ENCODE results near the gene GP1BB.
"Not testable (repeated sequence)": the region's sequence is repeated elsewhere in the genome, so short reads cannot be mapped to it uniquely, and the experiment has no call there.

Gene GP1BB

DNA sequence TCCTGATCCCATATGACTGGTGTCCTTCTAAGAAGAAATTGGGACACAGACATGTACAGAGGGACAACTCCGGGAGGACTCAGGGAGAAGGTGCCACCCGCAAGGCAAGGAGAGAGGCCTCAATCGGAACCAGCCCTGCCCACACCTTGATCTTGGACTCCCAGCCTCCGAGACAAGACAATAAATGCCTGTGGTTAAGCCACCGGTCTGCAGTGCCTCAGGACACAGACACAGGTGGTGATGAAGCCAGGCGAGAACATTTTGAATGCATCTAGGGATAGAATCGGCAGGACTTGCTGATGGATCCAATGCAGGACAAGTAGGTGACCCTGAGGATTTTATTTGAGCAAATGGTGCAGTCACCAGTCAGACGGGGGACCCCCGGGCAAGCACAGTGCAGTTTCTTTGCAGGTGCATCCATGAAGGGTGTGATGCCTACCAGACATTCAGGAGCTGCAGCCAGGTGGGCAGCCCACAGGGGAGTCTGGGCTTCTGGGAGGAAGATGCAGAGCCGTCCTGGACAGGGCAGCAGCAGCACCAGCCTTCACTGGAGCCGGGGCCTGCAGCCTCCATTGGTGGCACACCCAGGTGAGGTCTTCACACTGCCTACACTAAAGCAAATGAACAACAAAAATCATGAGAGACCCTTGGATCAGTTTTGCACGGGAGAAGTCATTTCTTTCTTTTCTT lies 29.2 kb upstream of the GP1BB start:
- Histone ChIP-seq H3K4me3 (ENCODE audit: insufficient read depth, low read depth, low read length) (no peak overlapping the region), H3K9me3 (ENCODE audit: control insufficient read depth, low read length) (no peaks in the 10 kb centered on the region), H3K27me3 (ENCODE audit: control insufficient read depth, insufficient read depth, low read length, poor library complexity, severe bottlenecking) (no peaks in the 10 kb centered on the region), H3K27ac (ENCODE audit: insufficient read depth, low read depth, low read length, poor library complexity, severe bottlenecking) (no peak overlapping the region), H3K4me1 (ENCODE audit: control insufficient read depth, insufficient read depth, low read length) (peaks cover 8% of the 10 kb centered on the region), H3K36me3 (ENCODE audit: control insufficient read depth, insufficient read depth, low read length) (no peaks in the 10 kb centered on the region)
- 90 to 91% methylated on average over 12 of the region's 12 CpGs for WGBS, 2 experiments

DNA sequence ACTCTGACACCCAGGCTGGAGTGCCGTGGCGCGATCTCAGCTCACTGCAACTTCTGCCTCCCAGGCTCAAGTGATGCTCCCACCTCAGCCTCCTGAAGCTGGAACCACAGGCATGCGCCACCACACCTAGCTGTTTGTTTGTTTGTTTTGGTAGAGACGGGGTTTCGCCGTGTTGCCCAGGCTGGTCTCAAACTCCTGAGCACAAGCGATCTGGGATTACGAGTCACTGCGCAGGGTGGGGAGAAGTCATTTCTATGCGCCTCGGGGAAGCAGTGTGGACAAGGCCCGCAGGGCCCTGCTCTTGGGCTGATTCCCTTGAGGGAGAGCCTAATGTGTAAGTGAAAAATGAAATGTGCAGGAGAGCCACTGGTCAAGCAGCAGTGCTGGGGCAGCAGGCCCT lies 28.6 kb upstream of the GP1BB start:
- Histone ChIP-seq H3K27me3 (ENCODE audit: control insufficient read depth, insufficient read depth, low read length, poor library complexity, severe bottlenecking) (no peaks in the 10 kb centered on the region), H3K9me3 (ENCODE audit: control insufficient read depth, low read length) (no peaks in the 10 kb centered on the region), H3K27ac (ENCODE audit: insufficient read depth, low read depth, low read length, poor library complexity, severe bottlenecking) (no peak overlapping the region), H3K4me3 (ENCODE audit: insufficient read depth, low read depth, low read length) (no peak overlapping the region), H3K36me3 (ENCODE audit: control insufficient read depth, insufficient read depth, low read length) (no peaks in the 10 kb centered on the region), H3K4me1 (ENCODE audit: control insufficient read depth, insufficient read depth, low read length) (peaks cover 8% of the 10 kb centered on the region)
- 84 to 89% methylated on average over 13 of the region's 13 CpGs for WGBS, 2 experiments

DNA sequence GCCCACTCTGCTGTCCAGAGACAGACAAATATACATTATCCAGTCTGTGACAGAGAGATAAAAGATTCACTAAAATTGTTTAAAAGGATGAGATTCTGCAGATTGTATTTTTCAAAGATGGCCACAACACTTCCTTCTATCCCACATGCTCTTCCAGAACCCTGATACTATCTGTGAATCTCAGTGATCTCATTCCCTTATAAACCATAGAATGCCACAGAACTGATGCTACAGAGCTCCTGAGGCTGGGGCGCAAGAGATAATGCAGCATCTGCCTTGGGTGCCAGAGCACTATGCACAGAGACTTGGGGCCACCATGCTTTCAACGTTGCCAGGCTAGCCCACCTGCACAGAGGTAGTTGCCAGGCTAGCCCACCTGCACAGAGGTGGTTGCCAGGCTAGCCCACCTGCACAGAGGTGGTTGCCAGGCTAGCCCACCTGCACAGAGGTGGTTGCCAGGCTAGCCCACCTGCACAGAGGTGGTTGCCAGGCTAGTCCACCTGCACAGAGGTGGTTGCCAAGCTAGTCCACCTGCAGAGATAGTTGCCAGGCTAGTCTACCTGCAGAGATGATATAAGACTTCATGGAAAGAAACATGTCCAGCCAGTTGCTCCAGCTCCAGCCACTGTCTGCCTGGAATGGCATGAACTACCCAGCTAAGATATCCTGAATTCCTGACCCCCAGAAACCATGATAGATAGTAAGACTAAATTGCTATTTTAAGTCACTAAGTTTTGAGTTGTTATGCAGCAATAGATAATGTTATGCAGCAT lies 26.6 kb upstream of the GP1BB start:
- 90 to 93% methylated on average over 2 of the region's 2 CpGs for WGBS, 2 experiments
- H3K27ac ChIP-seq (ENCODE audit: insufficient read depth, low read depth, low read length, poor library complexity, severe bottlenecking) = no peak overlapping the region

DNA sequence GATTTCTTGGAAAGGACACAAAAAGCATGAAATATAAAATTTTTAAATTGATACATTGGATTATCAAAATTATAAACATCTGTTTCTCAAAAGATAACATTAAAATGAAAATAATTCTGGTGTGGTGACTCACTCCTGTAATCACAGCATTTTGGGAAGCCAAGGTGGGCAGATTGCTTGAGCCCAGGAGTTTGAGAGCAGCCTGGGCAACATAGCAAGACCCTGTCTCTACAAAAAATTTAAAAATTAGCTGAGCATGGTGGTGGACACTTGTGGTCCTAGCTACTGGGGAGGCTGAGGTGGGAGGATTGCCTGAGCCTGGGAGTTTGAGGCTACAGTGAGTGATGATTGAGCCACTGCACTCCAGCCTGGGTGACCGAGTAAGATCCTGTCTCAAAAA lies 25.5 kb upstream of the GP1BB start:
- 93 to 100% methylated on average over 1 of the region's 1 CpG for WGBS, 2 experiments
- not testable (repeated sequence) for H3K9me3 ChIP-seq (ENCODE audit: control insufficient read depth, low read length); H3K27me3 ChIP-seq (ENCODE audit: control insufficient read depth, insufficient read depth, low read length, poor library complexity, severe bottlenecking)

More for the DNA sequence above, 26.6 kb upstream of the GP1BB start:
- H3K4me3 ChIP-seq (ENCODE audit: insufficient read depth, low read depth, low read length) = no peak overlapping the region
- H3K4me1 ChIP-seq (ENCODE audit: control insufficient read depth, insufficient read depth, low read length) = peaks cover under 1% of the 10 kb centered on the region
- H3K27me3 ChIP-seq (ENCODE audit: control insufficient read depth, insufficient read depth, low read length, poor library complexity, severe bottlenecking) = no peaks in the 10 kb centered on the region
- no peaks in the 10 kb centered on the region for H3K36me3 ChIP-seq (ENCODE audit: control insufficient read depth, insufficient read depth, low read length)
- no peaks in the 10 kb centered on the region for H3K9me3 ChIP-seq (ENCODE audit: control insufficient read depth, low read length)

DNA sequence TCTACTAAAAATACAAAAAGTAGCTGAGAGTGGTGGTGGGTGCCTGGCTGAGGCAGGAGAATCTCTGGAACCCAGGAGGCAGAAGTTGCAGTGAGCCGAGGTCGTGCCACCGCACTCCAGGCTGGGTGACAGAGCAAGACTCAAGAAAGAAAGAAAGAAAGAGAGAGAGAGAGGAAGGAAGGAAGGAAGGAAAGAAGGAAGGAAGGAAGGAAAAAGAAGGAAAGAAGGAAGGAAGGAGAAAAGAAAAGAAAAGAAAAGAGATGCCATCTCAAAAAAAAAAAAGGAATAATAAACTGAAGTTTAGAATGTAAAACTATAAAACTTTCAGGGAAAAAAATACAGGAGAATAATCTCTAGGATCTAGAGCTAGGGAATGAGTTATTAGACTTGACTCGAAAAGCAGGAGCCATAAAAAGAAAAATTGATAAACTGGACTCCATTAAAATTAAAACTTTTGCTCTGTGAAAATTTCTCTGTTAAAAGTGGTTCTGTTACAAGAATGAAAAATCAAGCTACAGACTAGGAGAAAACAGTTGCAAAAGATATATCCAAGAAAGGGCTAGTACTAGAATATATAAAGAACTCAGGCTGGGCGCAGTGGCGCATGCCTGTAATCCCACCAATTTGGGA lies 22.4 kb upstream of the GP1BB start:
- no peaks in the 10 kb centered on the region for H3K36me3 ChIP-seq (ENCODE audit: control insufficient read depth, insufficient read depth, low read length)
- H3K4me3 ChIP-seq (ENCODE audit: insufficient read depth, low read depth, low read length) = no peak overlapping the region
- 95 to 96% methylated on average over 6 of the region's 6 CpGs for WGBS, 2 experiments
- peaks cover 4% of the 10 kb centered on the region for H3K4me1 ChIP-seq (ENCODE audit: control insufficient read depth, insufficient read depth, low read length)
- H3K9me3 ChIP-seq (ENCODE audit: control insufficient read depth, low read length) = no peaks in the 10 kb centered on the region
- no peaks in the 10 kb centered on the region for H3K27me3 ChIP-seq (ENCODE audit: control insufficient read depth, insufficient read depth, low read length, poor library complexity, severe bottlenecking)
- H3K27ac ChIP-seq (ENCODE audit: insufficient read depth, low read depth, low read length, poor library complexity, severe bottlenecking) = no peak overlapping the region

More for the DNA sequence above, 25.5 kb upstream of the GP1BB start:
- not testable (repeated sequence) for H3K27ac ChIP-seq (ENCODE audit: insufficient read depth, low read depth, low read length, poor library complexity, severe bottlenecking); H3K4me3 ChIP-seq (ENCODE audit: insufficient read depth, low read depth, low read length); H3K36me3 ChIP-seq (ENCODE audit: control insufficient read depth, insufficient read depth, low read length); H3K4me1 ChIP-seq (ENCODE audit: control insufficient read depth, insufficient read depth, low read length)

DNA sequence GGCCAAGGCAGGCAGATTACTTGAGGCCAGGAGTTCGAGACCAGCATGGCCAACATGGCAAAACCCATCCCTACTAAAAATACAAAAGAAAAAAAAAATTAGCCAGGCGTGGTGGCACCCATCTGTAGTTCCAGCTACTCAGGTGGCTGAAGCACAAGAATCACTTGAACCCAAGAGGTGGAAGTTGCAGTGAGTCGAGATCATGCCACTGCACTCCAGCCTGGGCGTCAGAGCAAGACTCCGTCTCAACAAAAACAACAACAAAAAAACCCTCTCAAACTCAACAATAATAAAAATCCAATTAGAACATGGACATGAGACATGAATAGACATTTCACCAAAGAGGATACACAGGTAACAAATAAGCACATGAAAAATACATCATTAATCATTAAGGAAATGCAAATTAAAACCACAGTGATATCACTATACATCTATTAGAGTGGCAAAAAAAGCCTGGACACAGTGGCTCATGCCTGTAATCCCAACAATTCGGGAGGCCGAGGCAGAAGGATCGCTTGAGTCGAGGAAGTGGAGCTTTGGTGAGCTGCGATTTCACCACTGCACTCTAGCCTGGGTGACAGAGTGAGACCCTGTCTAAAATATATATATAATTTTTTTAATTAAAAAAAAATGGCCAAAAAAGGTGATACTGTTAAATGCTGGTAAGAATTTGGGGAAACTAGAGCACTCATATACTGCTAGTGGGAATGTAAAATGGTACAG lies 21.8 kb upstream of the GP1BB start:
- Histone ChIP-seq H3K36me3 (ENCODE audit: control insufficient read depth, insufficient read depth, low read length) (no peaks in the 10 kb centered on the region), H3K27ac (ENCODE audit: insufficient read depth, low read depth, low read length, poor library complexity, severe bottlenecking) (no peak overlapping the region), H3K4me1 (ENCODE audit: control insufficient read depth, insufficient read depth, low read length) (peaks cover 4% of the 10 kb centered on the region), H3K27me3 (ENCODE audit: control insufficient read depth, insufficient read depth, low read length, poor library complexity, severe bottlenecking) (no peaks in the 10 kb centered on the region), H3K4me3 (ENCODE audit: insufficient read depth, low read depth, low read length) (no peak overlapping the region), H3K9me3 (ENCODE audit: control insufficient read depth, low read length) (no peaks in the 10 kb centered on the region)
- WGBS, 2 experiments = 83% methylated on average over 10 of the region's 10 CpGs

DNA sequence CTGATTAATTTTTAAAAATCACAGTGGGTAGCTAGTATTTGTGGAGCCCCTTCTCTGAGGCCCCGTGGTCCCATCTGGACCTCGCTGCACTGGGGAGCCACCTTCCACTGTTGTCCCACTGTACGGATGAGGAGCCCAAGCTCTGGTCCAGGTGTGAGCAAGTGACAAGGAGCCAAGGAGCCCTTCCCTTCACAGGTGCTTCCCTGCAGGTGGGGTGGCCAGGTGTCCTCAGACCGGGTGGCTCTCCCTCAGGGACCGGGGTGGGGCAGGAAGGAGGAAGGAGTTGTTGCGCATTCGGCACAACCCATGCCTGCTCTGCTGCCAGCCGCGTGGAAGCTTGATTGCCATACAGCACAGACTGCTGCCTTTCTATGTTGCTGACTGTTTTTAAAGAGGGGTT lies 19.5 kb upstream of the GP1BB start:
- Histone ChIP-seq H3K4me1 (ENCODE audit: control insufficient read depth, insufficient read depth, low read length) (peaks cover 4% of the 10 kb centered on the region), H3K27ac (ENCODE audit: insufficient read depth, low read depth, low read length, poor library complexity, severe bottlenecking) (no peak overlapping the region), H3K27me3 (ENCODE audit: control insufficient read depth, insufficient read depth, low read length, poor library complexity, severe bottlenecking) (no peaks in the 10 kb centered on the region), H3K4me3 (ENCODE audit: insufficient read depth, low read depth, low read length) (no peak overlapping the region), H3K36me3 (ENCODE audit: control insufficient read depth, insufficient read depth, low read length) (no peaks in the 10 kb centered on the region), H3K9me3 (ENCODE audit: control insufficient read depth, low read length) (no peaks in the 10 kb centered on the region)
- WGBS, 2 experiments = 89 to 92% methylated on average over 9 of the region's 9 CpGs

DNA sequence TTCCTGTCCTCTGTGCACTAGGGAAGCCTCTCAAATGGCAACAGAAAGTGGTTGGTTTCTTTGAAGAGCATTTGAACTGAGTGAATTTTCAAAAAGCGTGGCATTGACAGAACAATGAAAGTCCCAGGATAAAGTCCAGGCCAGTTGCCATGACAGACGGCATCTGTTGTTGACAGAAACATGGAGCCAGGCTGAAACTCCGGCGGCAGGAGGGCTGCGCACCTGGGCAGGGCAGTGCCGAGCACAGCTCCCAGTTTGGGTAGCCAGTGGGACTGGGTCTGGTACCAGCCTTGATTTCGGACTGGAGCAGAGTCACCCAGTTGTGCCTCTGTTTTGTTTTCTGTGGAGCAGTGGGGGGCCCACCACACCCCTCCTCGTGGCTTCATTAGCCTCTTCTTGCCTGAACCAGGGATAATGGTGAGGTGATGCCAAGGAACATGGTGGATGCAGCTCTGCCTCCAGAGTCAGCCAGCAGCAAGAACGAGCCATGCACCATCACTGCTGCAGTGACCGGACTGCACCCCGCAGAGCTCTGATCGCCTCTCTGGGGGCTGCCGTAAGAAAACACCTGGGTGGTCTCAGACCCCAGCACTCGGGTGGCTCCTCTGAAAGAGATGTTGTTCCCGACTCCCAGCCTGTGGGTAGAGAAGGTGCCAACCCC lies 18.9 kb upstream of the GP1BB start:
- no peaks in the 10 kb centered on the region for H3K9me3 ChIP-seq (ENCODE audit: control insufficient read depth, low read length)
- no peaks in the 10 kb centered on the region for H3K27me3 ChIP-seq (ENCODE audit: control insufficient read depth, insufficient read depth, low read length, poor library complexity, severe bottlenecking)
- H3K36me3 ChIP-seq (ENCODE audit: control insufficient read depth, insufficient read depth, low read length) = no peaks in the 10 kb centered on the region
- H3K4me1 ChIP-seq (ENCODE audit: control insufficient read depth, insufficient read depth, low read length) = peaks cover 4% of the 10 kb centered on the region
- H3K4me3 ChIP-seq (ENCODE audit: insufficient read depth, low read depth, low read length) = no peak overlapping the region
- H3K27ac ChIP-seq (ENCODE audit: insufficient read depth, low read depth, low read length, poor library complexity, severe bottlenecking) = no peak overlapping the region
- WGBS, 2 experiments = 88% methylated on average over 15 of the region's 15 CpGs

DNA sequence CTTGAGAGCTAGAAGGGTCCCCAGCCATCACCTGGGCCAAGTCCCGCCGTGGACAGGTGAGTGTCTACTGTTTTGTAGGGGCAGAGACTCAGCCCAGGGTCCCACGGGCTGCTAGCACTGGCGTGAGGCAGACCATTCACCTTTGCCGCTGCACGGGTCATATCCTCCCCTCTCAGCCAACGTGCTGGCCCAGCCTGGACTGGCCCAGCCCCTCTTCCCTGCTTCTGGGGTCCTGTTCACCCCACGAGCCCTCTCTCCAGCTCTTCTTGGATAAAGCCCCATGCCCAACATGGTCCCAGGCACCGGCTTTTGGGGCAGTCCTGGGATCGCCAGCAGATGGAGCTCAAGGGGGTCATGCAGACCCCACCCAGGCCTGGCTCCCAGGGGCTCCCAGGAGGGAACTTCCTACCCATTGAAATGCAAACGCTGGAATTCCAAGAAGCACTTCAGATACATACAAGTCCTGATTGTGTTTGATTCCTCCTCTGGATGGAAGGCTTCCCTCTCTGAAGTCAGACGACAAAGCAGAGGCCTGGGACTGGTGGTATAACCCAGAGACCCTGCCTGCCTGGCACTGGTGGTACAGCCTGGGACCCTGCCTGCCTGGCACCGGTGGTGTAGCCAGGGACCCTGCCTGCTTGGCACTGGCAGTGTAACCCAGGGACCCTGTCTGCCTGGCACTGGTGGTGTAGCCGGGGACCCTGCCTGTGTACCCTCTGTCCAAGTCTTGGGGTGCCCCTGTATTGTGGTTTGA lies 18.0 kb upstream of the GP1BB start:
- no peaks in the 10 kb centered on the region for H3K9me3 ChIP-seq (ENCODE audit: control insufficient read depth, low read length)
- H3K36me3 ChIP-seq (ENCODE audit: control insufficient read depth, insufficient read depth, low read length) = no peaks in the 10 kb centered on the region
- 42 to 45% methylated on average over 14 of the region's 14 CpGs for WGBS, 2 experiments
- H3K4me1 ChIP-seq (ENCODE audit: control insufficient read depth, insufficient read depth, low read length) = peaks cover 4% of the 10 kb centered on the region
- H3K27ac ChIP-seq (ENCODE audit: insufficient read depth, low read depth, low read length, poor library complexity, severe bottlenecking) = no peak overlapping the region
- no peak overlapping the region for H3K4me3 ChIP-seq (ENCODE audit: insufficient read depth, low read depth, low read length)
- H3K27me3 ChIP-seq (ENCODE audit: control insufficient read depth, insufficient read depth, low read length, poor library complexity, severe bottlenecking) = no peaks in the 10 kb centered on the region
